ENCODE results near the gene GBGT1.

Gene GBGT1

DNA sequence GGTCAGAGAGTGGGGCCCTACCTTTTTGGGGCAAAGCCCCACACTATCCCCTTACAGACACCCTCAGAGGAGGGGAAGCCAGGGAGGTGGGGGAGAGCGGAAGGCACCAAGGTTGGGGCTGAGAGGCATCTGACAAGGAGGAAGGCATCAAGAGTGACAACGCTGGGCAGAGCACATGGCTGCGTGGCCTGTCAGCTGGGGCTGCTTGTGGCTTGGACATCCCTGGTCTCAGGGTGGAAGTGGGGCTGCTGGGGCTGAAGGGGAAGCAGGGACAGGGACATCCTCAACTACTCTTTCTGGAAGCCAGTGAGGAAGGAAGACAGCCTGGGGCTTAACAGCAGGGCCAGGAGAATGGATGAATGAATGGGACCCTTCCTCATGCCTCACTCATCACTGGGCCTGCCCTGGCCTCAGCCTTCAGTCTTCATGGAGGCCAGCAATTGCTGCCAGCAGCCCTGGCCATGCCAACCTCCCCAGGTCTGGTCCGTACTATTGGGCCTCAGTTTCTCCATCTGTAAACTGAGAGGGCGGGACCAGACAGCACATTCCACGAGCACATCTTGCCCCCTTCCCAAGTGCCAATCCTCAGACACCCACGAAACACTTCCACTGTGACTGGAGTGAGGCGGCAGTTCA is 41.7 kb downstream of the GBGT1 start:
- POLR2A ChIA-PET, result interaction anchor here (0.8 kb wide), 1 partner anchor 25 kb away, joined by 3 read pairs; no protein-coding TSS in a partner anchor
- TF ChIP-seq, protein P1, sequence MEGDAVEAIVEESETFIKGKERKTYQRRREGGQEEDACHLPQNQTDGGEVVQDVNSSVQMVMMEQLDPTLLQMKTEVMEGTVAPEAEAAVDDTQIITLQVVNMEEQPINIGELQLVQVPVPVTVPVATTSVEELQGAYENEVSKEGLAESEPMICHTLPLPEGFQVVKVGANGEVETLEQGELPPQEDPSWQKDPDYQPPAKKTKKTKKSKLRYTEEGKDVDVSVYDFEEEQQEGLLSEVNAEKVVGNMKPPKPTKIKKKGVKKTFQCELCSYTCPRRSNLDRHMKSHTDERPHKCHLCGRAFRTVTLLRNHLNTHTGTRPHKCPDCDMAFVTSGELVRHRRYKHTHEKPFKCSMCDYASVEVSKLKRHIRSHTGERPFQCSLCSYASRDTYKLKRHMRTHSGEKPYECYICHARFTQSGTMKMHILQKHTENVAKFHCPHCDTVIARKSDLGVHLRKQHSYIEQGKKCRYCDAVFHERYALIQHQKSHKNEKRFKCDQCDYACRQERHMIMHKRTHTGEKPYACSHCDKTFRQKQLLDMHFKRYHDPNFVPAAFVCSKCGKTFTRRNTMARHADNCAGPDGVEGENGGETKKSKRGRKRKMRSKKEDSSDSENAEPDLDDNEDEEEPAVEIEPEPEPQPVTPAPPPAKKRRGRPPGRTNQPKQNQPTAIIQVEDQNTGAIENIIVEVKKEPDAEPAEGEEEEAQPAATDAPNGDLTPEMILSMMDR (IDR thresholded peaks at IDR 0.05; ENCODE audit: control extremely low read depth, extremely low read depth, low read depth, missing control alignments), result no peak
- CTCF ChIA-PET, result interaction anchor here (0.9 to 20.8 kb wide), 8 partner anchors 11 to 25 kb away, joined by 3 to 473 read pairs (median 4); no protein-coding TSS in a partner anchor
- no peak for DNase-seq (ENCODE audit: extremely low spot score)

DNA sequence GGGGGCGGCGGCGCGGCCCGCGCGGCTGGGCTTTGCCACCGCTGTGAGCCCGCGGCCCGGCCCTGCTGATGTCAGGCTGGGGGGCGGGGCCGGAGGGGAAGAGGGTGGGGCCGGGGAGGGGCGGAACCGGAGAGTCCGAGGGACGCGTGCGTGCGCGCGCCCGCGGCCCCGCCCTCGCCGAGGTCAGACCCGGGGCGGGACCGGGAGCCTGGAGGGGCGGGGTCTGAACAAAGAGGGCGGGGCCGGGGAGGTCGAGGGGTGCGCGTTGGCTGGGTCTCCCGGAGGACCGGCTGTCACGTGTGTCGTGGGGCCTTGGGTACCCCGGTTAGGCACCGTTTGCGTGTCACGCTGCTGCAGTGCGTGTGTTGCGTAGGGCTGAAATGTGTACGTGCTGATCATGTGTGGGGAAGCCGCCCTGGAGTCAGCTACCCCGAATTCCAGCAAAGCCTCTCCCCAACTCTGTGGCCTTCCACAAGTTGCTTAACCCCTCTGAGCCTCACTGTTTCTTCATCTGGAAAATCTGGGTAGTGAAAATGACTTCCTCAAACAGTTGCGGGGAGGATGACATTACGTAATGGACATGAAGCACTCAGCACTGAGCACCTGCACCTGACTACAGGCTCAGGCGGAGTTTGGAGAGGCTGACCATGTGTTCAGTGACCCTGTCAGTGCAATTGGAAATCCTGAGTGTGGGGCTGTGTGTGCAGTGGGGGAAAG is 42.4 kb downstream of the GBGT1 start, which contains the start of gene RALGDS:
Gene RALGDS (minus strand): TSS at position 43 of the 717 bp plus-strand sequence. CDS start 86 bp downstream, outside the sequence.
- CTCF ChIA-PET, result interaction anchor here (0.9 to 20.8 kb wide), 3 partner anchors 12 to 26 kb away, joined by 3 to 473 read pairs (median 4); no protein-coding TSS in a partner anchor
- TF ChIP-seq, protein P1 (IDR thresholded peaks at IDR 0.05; ENCODE audit: control extremely low read depth, extremely low read depth, low read depth, missing control alignments), result no peak
- POLR2A ChIA-PET, result no interaction called here
- DNase-seq (ENCODE audit: extremely low spot score), result peak; percentile 97

DNA sequence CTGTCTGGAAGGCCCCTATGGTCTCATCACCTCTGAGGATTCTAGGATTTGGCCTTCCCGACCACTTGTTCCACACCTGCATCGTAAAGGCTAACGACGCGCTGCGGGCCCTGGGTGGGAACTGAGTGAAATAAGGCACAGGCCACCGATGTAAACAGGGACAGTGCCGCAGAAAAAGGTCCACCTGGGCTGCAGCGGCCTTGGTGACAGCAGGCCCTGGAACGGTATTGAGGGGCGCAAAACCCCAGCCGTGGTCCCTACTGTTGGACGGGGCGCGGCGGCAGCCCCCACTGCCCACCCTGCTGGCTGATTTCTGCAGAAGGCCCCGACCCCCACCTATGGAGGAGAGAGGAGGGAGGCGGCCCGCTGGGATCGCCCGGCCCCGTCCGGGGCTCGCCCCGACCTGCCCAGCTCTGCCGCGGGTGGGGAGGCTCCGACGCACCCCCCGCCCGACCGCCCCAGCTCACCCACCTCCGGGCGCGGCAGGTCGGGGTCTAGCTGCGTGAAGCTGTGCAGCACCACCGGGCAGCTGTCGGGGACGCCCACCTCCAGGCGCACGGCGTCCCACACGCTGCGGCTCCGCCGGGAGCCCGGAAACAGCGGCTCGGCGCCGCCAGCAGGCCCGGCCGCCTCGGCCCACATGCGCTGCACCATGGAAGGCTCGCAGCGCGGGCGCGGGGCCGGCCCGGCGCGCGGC is 43.1 kb downstream of the GBGT1 start:
- POLR2A ChIA-PET, result no interaction called here
- CTCF ChIA-PET, result interaction anchor here (2.1 to 20.8 kb wide), 2 partner anchors 12 to 27 kb away, joined by 9 to 473 read pairs; no protein-coding TSS in a partner anchor
- TF ChIP-seq, protein P1 (IDR thresholded peaks at IDR 0.05; ENCODE audit: control extremely low read depth, extremely low read depth, low read depth, missing control alignments), result no peak
- DNase-seq (ENCODE audit: extremely low spot score), result no peak

DNA sequence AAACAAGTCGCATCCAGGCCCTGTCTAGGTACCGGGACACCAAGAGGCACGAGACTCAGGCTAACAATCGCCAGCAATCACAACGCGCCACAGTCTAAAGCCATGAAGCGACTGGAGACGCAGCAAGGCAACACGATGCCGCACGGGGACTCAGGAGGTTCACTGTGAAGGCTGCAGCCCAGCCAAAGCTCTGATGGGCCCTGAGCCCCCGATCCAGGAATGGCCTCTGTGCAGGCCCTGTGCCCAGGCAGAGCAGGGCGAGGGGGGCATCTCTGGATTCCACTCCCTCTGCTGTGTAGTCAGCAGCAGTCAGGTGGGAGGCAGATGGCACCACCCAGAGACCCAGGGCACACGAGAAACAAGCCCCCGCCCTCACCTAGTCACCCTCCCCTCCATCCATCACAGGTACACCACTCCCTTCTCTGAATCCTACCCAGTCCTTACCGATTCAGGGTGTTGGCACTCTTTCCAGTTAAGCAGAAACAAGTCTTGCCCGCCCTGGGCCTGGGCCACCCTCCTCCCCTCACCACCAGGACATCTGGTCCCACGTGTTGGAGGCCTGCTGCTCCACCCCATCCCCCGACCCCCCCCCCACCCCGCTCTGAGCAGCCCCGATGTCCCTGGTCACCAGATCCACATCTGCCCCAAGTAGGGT is 43.7 kb downstream of the GBGT1 start:
- TF ChIP-seq, protein P1 (IDR thresholded peaks at IDR 0.05; ENCODE audit: control extremely low read depth, extremely low read depth, low read depth, missing control alignments), result no peak
- DNase-seq (ENCODE audit: extremely low spot score), result no peak
- ChIA-PET POLR2A (interaction anchor here (1.8 kb wide), 1 partner anchor 28 kb away, joined by 7 read pairs; no protein-coding TSS in a partner anchor), CTCF (interaction anchor here (2.1 to 20.8 kb wide), 2 partner anchors 12 to 27 kb away, joined by 9 to 473 read pairs; no protein-coding TSS in a partner anchor)

DNA sequence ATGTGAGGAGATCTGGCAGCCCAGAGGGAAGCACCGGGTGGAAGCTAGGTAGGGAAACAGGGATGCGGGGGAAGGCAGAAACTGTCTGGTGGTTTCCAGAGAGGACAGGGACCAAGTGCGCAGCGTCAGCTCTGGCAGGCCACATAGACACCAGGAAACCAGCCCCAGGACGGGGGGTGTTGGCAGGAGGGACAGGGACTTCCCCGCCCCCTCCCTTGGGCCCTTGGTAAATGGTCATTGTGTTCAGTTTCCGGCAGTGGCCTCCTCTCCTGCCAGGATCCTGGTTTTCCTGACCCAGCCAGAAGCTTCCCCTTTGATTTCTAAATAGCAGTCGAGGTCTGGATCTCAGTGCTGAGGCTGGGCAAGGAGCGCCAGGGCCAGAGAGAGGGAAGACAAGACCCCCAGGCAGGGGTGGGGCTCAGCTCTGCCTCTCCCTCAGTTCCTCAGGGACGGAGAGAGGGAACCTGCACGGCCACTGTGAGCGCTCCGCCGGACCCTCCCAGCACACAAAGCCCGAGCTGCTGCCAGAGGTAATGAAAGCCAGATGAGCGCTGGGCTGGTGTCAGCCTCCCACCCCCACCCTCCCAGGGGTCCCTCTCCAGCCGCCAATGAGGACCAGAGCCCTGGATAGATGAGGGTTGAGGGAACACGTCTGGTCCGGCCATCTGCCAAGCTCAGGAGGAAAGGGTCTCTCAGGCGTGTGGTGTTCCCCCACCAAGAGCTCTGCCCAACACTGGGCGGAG is 44.4 kb downstream of the GBGT1 start:
- DNase-seq (ENCODE audit: extremely low spot score), result no peak
- POLR2A ChIA-PET, result interaction anchor here (1.7 to 1.8 kb wide), 2 partner anchors 14 to 28 kb away, joined by 7 to 8 read pairs; no protein-coding TSS in a partner anchor
- TF ChIP-seq, protein P1 (IDR thresholded peaks at IDR 0.05; ENCODE audit: control extremely low read depth, extremely low read depth, low read depth, missing control alignments), result no peak
- CTCF ChIA-PET, result interaction anchor here (1.3 to 20.8 kb wide), 3 partner anchors 11 to 28 kb away, joined by 9 to 473 read pairs (median 11); no protein-coding TSS in a partner anchor
